Measurements from ENCODE around the gene SH3D19. TPM values are rescaled to one million over a fixed set of nuclear protein-coding genes. Genes with fewer than 3 reads are reported as not detected.
"Not testable (repeated sequence)": the region's sequence is repeated elsewhere in the genome, so short reads cannot be mapped to it uniquely, and the experiment has no call there.

Gene SH3D19
- total RNA-seq, 1 donor from 2014 or later: 32.4 TPM

DNA sequence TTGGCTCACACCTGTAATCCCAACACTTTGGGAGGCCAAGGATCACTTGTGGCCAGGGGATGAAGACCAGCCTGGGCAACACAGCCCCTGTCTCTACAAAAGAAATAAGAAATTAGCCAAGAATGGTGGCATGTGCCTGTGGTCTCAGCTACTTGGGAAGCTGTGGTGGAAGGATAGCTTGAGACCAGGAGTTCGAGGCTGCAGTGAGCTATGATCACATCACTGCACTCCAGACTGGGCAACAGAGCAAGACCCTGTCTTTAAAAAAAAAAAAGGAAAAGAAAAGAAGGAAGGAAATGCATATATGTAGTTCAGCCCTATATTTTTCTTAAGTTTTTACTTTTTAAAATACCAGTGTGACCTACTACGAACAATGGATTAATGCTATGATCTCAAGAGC is 33.4 kb downstream of the SH3D19 start:
- Mint-ChIP-seq H3K27me3 (ENCODE audit: unreplicated experiment) (no peaks in the 10 kb centered on the region), H3K4me1 (ENCODE audit: unreplicated experiment) (peaks cover 18% of the 10 kb centered on the region), H3K36me3 (ENCODE audit: unreplicated experiment) (peaks cover 9% of the 10 kb centered on the region), H3K9me3 (ENCODE audit: unreplicated experiment) (peaks cover 5% of the 10 kb centered on the region), H3K27ac (ENCODE audit: unreplicated experiment) (no peak overlapping the region), H3K4me3 (ENCODE audit: unreplicated experiment) (no peak overlapping the region)
- no peak for DNase-seq (ENCODE audit: extremely low spot score, unreplicated experiment)
- TF ChIP-seq, protein P1, sequence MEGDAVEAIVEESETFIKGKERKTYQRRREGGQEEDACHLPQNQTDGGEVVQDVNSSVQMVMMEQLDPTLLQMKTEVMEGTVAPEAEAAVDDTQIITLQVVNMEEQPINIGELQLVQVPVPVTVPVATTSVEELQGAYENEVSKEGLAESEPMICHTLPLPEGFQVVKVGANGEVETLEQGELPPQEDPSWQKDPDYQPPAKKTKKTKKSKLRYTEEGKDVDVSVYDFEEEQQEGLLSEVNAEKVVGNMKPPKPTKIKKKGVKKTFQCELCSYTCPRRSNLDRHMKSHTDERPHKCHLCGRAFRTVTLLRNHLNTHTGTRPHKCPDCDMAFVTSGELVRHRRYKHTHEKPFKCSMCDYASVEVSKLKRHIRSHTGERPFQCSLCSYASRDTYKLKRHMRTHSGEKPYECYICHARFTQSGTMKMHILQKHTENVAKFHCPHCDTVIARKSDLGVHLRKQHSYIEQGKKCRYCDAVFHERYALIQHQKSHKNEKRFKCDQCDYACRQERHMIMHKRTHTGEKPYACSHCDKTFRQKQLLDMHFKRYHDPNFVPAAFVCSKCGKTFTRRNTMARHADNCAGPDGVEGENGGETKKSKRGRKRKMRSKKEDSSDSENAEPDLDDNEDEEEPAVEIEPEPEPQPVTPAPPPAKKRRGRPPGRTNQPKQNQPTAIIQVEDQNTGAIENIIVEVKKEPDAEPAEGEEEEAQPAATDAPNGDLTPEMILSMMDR (IDR thresholded peaks at IDR 0.05): no peak

DNA sequence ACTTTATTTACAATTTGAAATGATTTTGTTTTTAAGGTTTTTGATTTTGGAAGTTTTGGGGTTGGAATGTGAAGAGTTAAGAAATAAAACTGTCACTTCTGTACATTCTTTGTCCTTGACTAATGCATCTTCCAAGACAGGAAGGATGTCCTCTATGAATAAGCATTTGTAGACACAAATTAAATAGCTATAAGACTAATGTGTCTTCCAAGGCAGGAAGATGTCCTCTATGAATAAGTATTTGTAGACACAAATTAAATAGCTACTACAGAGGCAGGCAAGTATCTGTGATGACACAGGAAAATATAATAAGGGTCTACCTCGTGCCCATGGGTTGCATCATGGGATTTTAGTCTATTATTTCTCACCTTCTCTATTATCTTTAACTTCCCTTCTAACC is 33.9 kb downstream of the SH3D19 start:
- no peak overlapping the region for H3K27ac Mint-ChIP-seq (ENCODE audit: unreplicated experiment)
- H3K27me3 Mint-ChIP-seq (ENCODE audit: unreplicated experiment): no peaks in the 10 kb centered on the region
- H3K4me1 Mint-ChIP-seq (ENCODE audit: unreplicated experiment): peaks cover 13% of the 10 kb centered on the region
- peaks cover 9% of the 10 kb centered on the region for H3K36me3 Mint-ChIP-seq (ENCODE audit: unreplicated experiment)
- no peak for DNase-seq (ENCODE audit: extremely low spot score, unreplicated experiment)
- peaks cover 5% of the 10 kb centered on the region for H3K9me3 Mint-ChIP-seq (ENCODE audit: unreplicated experiment)
- H3K4me3 Mint-ChIP-seq (ENCODE audit: unreplicated experiment): no peak overlapping the region
- TF ChIP-seq, protein P1 (IDR thresholded peaks at IDR 0.05): no peak

DNA sequence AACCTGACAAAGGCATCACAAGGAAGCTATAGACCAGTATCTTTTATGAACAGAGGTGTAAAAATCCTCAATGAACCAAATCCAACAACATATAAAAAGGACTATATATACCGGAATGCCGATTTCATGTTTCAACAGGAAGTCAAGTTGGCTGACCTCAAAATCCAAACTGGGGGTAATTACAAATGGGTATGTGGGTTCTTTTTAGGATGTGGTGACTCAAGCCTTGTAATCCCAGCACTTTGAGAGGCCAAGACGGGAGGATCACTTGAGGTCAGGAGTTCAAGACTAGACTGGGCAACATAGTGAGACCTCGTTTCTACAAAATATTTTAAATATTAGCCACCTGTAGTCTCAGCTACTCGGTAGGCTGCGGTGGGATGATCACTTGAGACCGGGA is 38.0 kb downstream of the SH3D19 start:
- Mint-ChIP-seq H3K36me3 (ENCODE audit: unreplicated experiment) (peaks cover 18% of the 10 kb centered on the region), H3K9me3 (ENCODE audit: unreplicated experiment) (peaks cover 12% of the 10 kb centered on the region), H3K27me3 (ENCODE audit: unreplicated experiment) (no peaks in the 10 kb centered on the region), H3K27ac (ENCODE audit: unreplicated experiment) (no peak overlapping the region), H3K4me3 (ENCODE audit: unreplicated experiment) (no peak overlapping the region), H3K4me1 (ENCODE audit: unreplicated experiment) (peaks cover 10% of the 10 kb centered on the region)
- TF ChIP-seq, protein P1 (IDR thresholded peaks at IDR 0.05): no peak
- DNase-seq (ENCODE audit: extremely low spot score, unreplicated experiment): no peak

DNA sequence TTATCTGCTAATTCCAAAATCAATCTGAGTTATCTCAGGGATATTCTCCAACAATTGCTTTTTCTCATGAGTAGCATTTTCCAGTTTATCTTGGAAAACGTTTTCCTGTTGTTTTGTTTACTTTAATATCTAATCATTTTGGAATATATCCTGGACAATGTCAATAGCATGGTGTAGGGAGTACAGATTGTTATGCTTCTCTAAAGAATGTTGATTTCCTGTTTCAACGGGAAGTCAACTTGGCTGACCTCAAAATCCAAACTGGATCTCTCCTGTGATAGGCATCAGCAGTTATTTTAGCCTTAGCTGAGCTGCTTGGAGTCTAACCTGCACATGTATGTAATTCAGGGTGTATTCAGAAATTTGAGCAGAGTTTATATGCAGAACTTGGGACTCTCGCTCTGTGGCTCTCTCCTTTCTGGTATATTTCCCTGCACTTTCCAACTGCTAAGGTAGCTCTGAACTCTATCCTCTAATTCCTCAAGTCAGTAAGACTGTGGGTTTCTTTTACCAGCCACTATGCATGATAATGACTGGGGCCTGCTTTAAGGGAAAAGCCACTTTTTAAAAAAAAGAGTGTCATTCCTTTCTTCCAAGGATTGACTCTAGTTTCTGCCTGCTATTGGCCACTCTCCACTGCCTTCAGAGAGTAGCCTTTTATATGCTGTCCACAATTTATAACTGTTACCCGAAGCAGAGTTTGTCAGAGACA is 40.7 kb downstream of the SH3D19 start:
- Mint-ChIP-seq H3K27me3 (ENCODE audit: unreplicated experiment) (no peaks in the 10 kb centered on the region), H3K27ac (ENCODE audit: unreplicated experiment) (no peak overlapping the region), H3K4me3 (ENCODE audit: unreplicated experiment) (no peak overlapping the region), H3K4me1 (ENCODE audit: unreplicated experiment) (no peaks in the 10 kb centered on the region), H3K9me3 (ENCODE audit: unreplicated experiment) (peaks cover 7% of the 10 kb centered on the region), H3K36me3 (ENCODE audit: unreplicated experiment) (peaks cover 13% of the 10 kb centered on the region)
- DNase-seq (ENCODE audit: extremely low spot score, unreplicated experiment): no peak
- TF ChIP-seq, protein P1 (IDR thresholded peaks at IDR 0.05): no peak

DNA sequence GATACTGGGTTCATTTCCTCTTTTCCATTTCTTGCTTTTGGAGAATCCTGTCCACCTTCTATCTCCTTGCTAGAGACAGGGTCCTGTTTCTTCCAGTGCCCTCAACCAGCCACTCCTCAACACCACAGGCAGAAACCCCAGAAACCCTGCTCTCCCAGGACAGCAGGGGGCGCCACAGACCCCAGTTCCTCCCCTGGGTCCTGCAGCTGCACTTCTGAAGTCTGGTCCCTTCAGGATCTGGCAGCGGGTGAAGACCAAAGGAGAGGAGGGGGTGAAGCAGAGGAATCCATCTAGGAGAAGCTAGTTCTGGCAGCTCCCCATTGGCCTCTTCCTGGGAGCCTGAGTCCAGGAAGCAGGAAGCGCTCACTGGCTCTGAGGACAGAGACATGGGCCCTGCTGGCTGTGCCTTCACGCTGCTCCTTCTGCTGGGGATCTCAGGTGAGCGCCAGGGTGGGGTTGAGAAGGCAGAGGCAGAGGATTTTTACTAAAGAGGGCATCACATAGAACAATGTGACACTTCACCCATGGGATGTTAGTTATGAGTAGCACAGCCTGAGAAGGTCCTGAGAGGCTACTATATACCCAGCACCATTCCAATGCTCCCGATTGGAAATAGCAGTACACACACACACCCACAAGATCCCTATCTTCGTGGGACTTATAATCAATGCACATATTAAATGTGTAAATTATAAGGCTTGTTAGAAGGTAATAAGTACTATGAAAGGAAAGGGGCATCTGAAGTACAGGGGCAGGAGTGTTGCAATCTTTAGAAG is 48.4 kb downstream of the SH3D19 start, which contains the start of gene PRSS48:
TSS of gene PRSS48 (plus strand) at position 375 of the 776 bp plus-strand sequence. CDS start at position 387, 12 bp downstream.
- H3K36me3 Mint-ChIP-seq (ENCODE audit: unreplicated experiment): no peaks in the 10 kb centered on the region
- peaks cover 5% of the 10 kb centered on the region for H3K4me1 Mint-ChIP-seq (ENCODE audit: unreplicated experiment)
- no peaks in the 10 kb centered on the region for H3K9me3 Mint-ChIP-seq (ENCODE audit: unreplicated experiment)
- H3K4me3 Mint-ChIP-seq (ENCODE audit: unreplicated experiment): no peak within 1 kb of the TSS
- H3K27me3 Mint-ChIP-seq (ENCODE audit: unreplicated experiment): no peaks in the 10 kb centered on the region
- TF ChIP-seq, protein P1 (IDR thresholded peaks at IDR 0.05): peak; percentile 70
- H3K27ac Mint-ChIP-seq (ENCODE audit: unreplicated experiment): no peak within 1 kb of the TSS
- no peak for DNase-seq (ENCODE audit: extremely low spot score, unreplicated experiment)

DNA sequence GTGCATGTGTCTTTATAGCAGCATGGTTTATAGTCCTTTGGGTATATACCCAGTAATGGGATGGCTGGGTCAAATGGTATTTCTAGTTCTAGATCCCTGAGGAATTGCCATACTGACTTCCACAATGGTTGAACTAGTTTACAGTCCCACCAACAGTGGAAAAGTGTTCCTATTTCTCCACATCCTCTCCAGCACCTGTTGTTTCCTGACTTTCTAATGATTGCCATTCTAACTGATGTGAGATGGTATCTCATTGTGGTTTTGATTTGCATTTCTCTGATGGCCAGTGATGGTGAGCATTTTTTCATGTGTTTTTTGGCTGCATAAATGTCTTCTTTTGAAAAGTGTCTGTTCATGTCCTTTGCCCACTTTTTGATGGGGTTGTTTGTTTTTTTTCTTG is 56.5 kb downstream of the SH3D19 start:
- not testable (repeated sequence) for DNase-seq (ENCODE audit: extremely low spot score, unreplicated experiment); H3K4me3 Mint-ChIP-seq (ENCODE audit: unreplicated experiment); H3K27me3 Mint-ChIP-seq (ENCODE audit: unreplicated experiment); H3K36me3 Mint-ChIP-seq (ENCODE audit: unreplicated experiment); H3K9me3 Mint-ChIP-seq (ENCODE audit: unreplicated experiment); H3K4me1 Mint-ChIP-seq (ENCODE audit: unreplicated experiment); H3K27ac Mint-ChIP-seq (ENCODE audit: unreplicated experiment)
